ENCODE results near the gene VAMP3. TPM values are rescaled to one million over a fixed set of nuclear protein-coding genes. Genes with fewer than 3 reads are reported as not detected.

Gene VAMP3
- total and polyA plus RNA-seq, 9 of the 15 experiments (the other 6 are each of a cell fraction or from before 2014, with no cell fraction given), result 27.1 to 71.3 (median 47.5) TPM

DNA sequence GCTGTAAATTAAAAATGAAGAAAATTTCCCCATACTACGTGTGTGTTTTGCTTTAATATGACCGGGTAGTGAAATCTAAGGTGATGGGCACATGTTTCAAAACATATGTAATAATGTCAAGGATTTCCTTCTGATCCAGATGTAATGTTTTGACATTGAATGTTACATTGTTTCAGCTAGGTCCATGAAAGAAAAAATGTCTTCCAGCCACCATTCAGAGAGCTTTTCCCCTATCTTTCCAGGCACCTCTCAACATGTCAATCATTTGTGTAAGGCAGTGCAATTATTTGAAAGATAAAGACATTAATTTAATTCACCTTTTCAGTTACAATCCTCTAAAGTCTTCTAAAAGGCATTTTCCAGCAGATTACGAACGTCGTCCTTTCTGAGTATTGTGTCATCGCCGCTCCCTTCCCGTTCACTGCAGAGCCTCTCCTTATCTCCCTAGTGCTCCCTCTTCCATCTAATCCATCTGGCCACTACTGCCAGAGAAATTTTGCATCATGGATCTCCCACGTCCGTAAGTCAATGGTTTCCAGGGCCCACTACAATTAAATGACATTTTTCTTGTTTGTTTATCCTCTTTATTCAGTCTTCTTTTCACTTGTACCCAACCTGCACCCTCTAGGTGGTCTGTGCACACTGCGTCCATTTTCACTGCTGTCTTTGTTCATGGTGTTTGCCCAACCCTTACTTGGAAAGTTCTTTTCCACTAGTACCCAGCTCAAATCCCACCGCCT lies 1.3 kb upstream of the VAMP3 start (continued):
- no peak for TF ChIP-seq HMGXB4 (CRISPR knock-in tag; IDR thresholded peaks at IDR 0.05)
- no peak for TF ChIP-seq BRD4 (IDR thresholded peaks at IDR 0.05)
- no peak for TF ChIP-seq TBP (optimal IDR thresholded peaks at IDR 0.05; ENCODE audit: low read depth, low read length)
- TF ChIP-seq PBX2 (CRISPR knock-in tag; IDR thresholded peaks at IDR 0.05; ENCODE audit: low read depth), result no peak
- TF ChIP-seq PBX2 (tag; conservative IDR thresholded peaks at IDR 0.05; ENCODE audit: low read depth), result peak; percentile 40; the same call in 1 of the 2 replicates
- TF ChIP-seq MEIS2 (IDR thresholded peaks at IDR 0.05; ENCODE audit: partially characterized antibody), result no peak
- TF ChIP-seq THRB (CRISPR knock-in tag; conservative IDR thresholded peaks at IDR 0.05), result no peak
- no peak for TF ChIP-seq DEAF1 (CRISPR knock-in tag; IDR thresholded peaks at IDR 0.05)
- no peak for TF ChIP-seq GATAD2A (IDR thresholded peaks at IDR 0.05)
- no peak for TF ChIP-seq SAFB2 (IDR thresholded peaks at IDR 0.05; ENCODE audit: borderline replicate concordance, low read depth, low read length, severe bottlenecking)
- no peak for TF ChIP-seq PTRF (tag; IDR thresholded peaks at IDR 0.05)
- TF ChIP-seq ZNF280B (CRISPR knock-in tag; IDR thresholded peaks at IDR 0.05), result no peak
- TF ChIP-seq EP400 (IDR thresholded peaks at IDR 0.05), result 0 out of 2 replicates have a peak, but pooled peaks have one; percentile 13
- peak; percentile 58 for TF ChIP-seq CBFA2T3 (IDR thresholded peaks at IDR 0.05)
- TF ChIP-seq, protein P1, sequence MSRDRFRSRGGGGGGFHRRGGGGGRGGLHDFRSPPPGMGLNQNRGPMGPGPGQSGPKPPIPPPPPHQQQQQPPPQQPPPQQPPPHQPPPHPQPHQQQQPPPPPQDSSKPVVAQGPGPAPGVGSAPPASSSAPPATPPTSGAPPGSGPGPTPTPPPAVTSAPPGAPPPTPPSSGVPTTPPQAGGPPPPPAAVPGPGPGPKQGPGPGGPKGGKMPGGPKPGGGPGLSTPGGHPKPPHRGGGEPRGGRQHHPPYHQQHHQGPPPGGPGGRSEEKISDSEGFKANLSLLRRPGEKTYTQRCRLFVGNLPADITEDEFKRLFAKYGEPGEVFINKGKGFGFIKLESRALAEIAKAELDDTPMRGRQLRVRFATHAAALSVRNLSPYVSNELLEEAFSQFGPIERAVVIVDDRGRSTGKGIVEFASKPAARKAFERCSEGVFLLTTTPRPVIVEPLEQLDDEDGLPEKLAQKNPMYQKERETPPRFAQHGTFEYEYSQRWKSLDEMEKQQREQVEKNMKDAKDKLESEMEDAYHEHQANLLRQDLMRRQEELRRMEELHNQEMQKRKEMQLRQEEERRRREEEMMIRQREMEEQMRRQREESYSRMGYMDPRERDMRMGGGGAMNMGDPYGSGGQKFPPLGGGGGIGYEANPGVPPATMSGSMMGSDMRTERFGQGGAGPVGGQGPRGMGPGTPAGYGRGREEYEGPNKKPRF (IDR thresholded peaks at IDR 0.05; ENCODE audit: low read depth, low read length), result no peak
- TF ChIP-seq ELF4 (CRISPR knock-in tag; IDR thresholded peaks at IDR 0.05), result no peak
